GM18508 (cell line): ENCODE measurements around the gene YPEL2.

Source experiments
- ATAC-seq: cut with Tn5 transposase; IDR thresholded peaks from one replicate; pipeline ENCODE4 v1.9.1; 2021; ENCODE audit warnings: moderate number of reproducible peaks; ENCODE audit not compliant: insufficient read depth, unreplicated experiment

The YPEL2 gene

DNA sequence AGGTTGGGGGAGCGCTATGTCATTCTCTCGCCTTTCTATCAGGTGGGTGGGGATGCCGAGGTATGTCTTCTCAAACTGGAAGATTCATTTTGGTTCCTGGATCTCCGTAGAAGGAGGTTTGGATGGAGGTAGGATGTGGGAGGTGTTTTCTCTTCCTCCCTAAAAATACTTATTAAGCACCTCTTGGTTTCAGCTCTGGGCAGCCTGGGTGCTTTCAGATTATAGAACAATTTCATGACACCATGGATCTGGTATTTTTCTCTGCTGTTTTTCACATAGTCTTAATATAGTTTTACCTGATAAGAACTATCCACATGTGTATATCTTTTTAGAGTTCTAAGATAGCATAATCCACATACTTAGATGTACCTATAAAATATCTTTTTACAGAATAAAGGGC is 92.9 kb downstream of the YPEL2 start:
- ATAC-seq = no peak

DNA sequence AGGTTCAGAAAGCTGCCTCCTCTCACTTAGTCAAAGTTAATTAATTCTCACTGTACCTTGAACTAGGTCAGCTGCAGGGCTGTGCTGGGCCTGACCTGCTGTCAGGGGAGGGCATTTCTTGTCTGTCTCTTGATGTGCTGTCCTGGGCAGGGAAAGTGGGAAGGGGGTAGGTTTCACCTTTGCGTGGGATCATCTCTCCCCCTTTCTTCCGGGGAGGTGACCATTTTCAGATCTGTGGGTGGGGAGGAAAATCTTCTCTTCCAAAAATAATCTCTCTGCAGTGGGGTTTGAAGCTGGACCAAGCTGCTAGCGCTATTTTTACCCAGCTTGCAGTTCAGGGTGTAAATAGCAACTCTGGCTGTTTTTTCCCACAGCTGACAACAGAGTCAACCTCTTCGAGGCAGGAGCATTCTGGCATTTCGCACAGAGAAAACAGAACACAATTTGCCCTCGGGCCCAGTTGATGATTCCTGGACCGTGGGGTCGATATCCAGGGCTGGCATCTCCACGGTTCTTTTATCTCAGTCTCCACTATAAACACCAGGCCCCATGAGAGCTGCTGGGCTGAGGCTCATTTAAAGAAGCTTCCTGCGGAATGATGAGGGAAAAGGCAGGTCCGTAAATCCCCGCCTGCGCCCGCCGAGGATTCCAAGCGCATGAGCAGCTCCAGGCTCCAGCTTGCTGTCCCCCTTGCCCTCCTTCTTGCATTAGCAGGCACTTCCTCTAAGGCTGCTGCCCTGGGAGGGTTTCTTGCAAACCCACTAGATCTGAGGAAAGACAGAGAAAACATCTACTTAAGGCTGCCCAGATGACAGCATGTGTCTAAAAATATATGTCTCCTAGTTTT is 93.9 kb downstream of the YPEL2 start:
- no peak for ATAC-seq

DNA sequence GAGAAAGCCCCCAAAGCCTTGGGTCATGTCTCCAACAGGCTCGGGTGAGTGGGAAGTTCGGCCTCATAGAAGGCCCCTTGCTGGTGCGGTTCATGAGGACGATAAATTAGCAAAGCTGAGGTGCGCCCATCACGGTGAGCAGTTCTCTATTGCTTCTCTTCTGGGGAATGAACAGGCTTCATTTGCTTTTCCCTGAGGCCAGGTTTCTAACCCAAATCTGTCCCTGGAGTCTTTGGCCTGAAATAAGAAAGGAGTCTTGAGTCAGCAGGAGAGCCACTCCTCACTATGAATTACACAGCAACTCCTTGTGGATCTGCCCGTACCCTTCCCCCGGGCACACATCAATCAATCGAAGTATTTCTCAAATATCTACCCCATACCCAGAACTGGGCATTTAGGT is 94.6 kb downstream of the YPEL2 start:
- ATAC-seq = no peak

DNA sequence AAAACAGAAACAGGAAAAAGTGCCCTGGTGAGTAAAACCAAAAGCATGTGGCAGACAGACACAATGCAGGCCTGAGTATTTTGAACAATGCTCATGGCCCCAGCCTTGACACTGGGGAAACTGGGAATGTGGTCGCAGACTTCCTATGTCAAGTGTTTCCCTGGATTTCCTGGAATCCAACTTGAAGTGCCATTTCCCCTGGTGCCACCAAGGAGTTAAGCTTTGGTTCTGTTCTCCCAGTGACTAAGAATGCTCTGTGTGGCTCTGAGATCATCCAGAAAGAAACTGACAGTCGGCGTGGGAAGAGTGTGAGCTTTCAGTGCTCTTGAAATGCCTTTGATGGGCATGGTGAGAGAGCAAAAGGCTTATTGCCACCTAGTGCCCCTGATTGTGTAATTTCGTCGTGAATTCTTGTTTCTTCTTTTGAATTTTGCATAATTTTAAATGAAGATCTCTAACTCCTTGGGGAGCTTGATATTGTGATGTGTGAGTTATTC is 96.0 kb downstream of the YPEL2 start:
- no peak for ATAC-seq

DNA sequence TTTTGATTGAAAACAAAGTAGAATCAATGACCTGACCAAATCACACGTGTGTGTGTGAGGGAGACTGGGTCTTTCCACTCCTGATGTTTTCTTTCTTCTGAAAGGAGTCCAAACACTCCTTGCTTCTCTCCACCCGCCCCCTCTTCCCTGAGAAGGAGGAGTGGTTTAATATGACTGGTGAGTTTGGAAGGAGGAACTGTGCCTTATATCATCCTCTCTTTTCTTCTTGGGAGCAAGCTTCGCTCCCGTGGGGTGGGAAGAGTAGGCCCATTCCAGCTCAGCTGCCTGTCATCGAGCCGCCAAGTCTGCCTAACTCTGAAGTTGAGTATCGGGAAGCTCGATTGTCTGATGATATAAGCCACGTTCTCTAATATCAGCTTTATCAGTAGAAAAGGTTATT is 96.5 kb downstream of the YPEL2 start:
- no peak for ATAC-seq

DNA sequence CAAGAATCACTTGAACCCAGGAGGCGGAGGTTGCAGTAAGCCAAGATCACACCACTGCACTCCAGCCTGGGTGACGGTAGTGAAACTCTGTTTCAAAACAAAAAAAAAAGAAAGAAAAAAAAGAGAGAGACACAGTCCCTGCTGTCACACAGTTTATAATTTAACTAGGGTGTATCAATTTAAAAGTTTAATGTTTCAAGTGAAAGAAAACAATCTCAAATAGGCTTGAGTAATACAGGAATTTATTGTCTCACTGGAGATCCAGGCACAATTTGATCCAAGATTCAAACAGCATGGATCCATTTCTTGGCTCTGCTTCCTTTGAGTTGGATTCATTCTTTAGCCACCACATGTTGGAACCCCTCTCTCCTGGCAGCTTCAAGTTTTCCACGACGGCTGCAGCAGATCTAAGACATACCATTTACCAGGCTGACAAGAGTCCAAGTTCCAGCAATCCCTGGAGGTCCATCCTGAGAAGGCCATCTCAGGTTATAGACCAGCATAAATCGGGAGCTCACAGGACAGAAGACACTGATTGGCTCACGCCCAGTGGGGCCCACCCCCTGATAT is 97.5 kb downstream of the YPEL2 start:
- no peak for ATAC-seq

DNA sequence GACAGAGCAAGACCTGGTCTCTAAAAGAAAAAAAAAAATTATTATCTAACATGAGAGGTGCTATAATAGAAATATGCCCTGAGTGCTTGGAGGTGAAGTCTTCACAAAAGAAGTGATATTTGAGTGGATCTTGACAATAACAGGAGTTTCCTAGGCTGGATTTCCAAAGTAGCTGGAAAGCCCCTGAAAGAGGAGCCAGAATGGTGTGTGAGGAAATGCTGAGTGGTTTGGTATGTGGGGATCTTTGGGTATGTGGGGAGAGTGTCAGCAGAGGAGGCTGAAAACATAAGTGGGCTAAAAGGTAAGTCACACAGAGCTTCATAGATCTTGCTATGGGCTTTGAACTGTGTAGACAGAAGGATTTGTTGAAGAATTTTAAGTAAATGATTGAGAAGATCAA is 100.1 kb downstream of the YPEL2 start:
- ATAC-seq = no peak

DNA sequence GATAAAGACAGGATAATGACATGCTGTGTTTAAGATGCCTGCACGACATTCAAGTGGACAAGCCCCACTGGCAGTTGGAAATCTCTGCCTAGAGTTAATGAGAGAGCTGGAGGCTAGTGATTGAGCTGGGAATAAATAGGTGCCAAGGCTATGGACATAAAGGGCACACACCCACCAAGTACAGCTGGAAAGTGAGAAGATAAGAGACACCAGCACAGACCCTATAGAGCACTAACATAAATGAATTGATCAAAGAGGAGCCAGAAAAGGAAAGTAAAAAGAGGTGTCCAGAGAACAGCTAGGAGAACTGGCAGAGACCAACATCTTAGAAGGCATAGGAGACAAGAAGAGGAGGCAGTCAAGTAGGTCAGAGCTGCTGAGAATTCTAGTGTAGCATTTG is 101.2 kb downstream of the YPEL2 start:
- ATAC-seq = no peak

DNA sequence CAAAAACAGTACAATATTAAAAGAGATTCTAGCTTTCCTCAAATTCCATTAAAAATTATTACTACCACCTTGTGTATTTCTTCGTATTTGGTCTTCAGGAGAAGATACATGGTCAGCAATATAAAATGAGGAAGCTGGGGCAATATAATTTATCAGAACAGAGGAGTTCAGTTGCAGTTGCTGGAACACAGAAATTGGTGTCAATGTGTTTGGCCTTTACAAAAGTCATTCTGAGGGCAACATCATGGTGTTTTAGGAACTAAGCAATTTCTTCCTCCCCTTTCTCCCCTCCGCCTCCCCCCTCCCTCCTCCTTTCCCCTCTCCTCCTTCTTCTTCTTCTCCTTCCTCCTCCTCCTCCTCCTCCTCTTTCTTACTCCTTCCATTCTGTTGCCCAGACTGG is 102.1 kb downstream of the YPEL2 start:
- ATAC-seq = no peak

DNA sequence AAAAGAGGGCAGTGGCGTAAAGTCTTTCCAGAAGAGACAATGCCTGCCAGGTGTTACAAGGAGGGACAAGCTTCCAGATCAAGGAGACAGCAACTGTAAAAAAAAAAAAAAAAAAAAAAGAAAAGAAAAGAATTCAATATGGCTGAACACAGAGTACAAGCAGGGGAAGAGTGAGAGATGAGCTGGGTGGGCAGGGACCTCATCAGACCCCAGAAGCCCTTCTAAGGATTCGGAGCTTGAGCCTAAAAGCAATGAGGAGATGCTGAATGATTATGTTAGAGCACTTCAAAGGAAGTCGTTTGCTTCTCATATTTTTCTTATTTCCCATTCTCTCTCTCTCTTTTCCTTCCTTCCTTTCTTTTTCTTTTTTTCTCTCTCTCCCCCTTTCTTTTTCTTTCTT is 103.0 kb downstream of the YPEL2 start:
- no peak for ATAC-seq

DNA sequence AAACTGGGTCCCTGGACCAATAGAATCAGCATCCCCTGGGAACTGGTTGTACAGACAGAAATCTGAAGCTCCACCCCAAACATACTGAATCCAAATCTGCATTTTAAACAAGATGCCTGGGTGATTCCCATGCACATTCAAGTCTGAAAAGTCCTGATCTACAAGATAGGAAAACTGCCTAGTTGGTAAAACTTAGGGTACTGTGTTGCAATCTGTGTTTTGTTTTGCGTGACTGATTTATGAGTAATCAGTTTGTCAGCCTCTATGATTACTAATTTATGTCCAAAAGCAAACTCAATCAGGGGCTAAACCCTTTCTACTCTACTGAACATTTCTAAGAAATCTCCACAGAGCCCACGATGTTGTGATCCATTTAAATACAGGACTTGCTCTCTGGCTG is 103.8 kb downstream of the YPEL2 start:
- ATAC-seq = no peak

DNA sequence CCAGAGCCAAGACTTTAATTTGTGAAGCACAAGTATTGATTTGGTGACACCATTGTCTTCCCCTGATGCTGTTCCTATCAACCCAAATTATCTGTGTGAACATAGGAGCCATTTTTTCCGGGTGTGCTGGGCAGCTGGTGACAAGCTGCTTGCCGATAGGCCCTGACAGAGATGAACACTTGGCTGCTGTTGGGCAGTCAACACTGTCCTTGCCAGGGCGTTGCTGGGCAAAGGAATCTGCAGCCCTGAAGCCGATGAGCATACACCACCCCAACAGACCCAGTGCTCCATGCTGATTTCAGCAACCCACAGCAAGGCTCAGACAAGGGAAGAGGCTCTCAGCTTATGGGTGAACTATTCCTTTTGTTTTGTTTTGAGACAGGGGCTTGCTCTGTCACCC is 105.4 kb downstream of the YPEL2 start:
- ATAC-seq = no peak

DNA sequence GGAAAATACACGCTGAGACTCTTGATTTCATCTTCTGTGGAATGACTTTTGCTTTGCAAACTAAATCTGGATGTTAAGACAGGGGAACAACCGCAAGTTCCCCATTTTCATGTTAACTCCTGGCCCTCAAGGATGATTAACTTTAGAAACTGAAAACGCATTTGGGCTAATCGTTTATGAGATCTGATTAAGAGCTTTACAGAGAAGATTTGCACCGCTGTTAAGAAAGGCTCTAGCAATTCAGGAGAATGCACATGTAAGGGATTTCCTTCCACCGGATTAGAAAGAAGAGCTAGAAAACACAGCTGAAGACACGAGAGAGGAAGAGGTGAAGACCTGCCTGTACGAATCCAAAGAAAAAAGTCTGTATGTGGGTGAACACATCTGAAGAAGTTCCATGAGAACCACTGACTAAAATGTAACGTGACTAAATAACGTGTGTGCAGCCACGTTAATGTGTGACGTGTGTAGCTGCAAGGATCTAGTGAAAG is 106.4 kb downstream of the YPEL2 start:
- ATAC-seq = no peak

DNA sequence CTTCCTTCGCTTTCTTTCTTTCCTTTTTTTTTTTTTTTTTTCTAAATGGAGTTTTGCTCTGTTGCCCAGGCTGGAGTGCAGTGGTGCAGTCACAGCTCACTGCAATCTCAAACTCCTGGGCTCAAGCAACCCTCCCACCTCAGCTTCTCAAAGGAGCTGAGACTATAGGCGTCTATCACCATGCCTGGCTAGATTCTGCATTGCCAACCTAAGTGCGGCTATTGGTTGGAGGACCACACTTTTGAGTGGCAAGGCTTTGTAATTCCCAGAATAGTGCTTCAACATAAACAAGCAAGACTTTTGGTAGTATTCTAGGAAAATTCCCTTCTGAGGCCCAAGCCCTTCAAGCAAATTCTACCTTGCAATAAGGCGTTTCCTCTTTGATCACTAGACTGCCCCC is 107.8 kb downstream of the YPEL2 start:
- ATAC-seq = no peak

DNA sequence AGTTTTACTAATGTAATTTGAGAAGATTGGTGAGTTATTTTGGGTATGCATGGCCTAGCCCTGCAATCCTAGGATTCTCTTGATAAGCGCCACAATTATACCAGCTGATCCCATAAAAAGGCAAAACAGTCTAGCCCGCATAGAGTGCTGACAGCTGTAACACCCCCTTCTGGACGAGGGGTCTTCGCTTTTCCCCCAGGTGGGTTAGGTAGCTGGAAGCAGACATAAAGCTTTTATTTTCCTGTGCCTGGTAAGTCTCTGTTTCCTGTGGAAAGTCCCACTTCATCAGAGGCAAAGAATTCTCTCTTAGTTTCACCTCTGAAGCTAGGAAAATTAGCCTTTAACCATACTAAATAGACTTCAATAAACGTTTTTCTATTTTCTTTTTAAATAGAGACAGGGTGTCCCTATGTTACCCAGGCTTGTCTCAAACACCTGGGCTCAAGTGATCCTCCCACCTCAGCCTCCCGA is 108.3 kb downstream of the YPEL2 start:
- no peak for ATAC-seq

DNA sequence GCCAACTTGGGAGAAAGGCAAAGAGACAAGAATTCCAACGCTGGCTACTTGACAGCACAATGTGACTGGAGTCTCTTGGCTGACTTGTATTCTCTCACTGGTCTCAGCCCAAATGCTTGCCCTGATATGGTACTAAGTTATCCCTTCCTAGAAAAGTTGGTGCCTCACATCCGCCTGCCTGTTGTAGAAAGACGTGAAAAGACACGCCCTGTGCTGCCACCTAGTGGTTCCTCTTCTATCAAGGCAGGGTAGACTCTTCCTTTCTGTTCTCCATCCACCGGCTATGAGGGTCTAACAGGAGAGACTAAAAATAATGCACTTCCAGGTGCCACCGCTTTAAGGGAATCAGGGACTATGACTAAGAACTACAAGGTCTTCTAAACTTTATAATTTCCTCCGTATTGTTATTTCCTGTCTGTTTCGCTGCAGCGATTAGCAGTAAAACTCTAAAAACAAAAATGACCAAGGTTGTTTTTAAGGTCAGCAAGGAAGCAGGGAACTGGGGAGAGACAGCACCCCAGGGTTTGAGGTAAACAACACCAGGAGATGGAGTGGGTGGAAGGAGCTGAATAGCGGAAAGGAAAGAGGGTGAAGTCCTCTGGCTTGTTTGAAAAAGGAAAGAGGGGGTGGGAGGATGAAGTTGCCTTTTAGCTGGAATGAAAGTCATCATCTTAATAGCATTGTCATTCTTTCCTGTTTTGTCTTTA is 109.5 kb downstream of the YPEL2 start:
- no peak for ATAC-seq

DNA sequence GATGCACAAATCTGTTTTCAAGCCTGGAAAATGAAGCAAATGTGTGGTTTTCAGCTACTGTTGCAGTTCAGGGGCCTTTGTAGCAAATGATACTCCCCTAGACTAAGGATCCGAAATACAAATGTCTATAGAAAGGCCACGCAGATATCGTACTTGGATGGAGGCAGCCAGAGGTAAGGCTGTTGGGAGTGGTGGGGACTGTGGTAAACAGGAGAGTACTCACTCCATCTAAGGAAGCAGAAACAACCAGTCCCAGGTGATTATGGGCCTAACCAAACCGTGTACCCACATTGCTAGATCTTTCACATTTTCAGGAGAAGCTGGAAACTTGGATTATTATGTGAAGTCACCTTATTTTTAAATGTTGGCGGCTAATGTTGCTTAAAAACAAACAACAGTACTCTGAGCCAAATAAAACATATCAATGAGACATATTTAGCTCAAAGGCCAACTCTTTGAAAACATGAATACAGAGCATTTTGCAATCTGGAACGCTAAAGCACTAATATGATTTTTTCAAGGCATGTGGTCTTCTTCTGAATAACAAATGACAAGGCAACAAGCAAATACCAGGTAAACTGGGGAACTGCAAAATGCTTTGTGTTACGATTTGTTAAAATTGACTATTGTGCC is 110.1 kb downstream of the YPEL2 start:
- no peak for ATAC-seq

DNA sequence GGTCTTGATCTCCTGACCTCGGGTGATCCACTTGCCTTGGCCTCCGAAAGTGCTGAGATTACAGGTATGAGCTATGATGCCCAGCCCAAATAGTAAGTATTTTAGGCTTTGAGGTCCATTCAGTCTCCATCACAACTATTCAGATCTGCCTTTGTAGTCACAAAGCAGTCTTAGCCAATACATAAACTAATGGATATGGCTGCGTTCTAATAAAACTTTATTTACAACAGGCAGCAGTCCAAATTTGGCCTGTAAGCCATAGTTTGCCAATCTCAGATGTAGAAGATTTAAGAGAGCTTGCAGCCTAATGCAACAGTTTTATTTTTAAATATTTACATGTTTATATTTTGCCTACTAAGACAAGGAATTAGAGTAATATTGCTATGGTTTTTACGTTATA is 111.7 kb downstream of the YPEL2 start:
- ATAC-seq = no peak
